HL-60 (cell line): ENCODE results near the gene CARD6.

Experiments
- DNase-seq, 2 experiments: peaks; one replicate each; pipeline ENCODE4 v3.0.0-alpha.2; 2010 to 2020; ENCODE audit warnings: low read depth in 1 of 2, low spot score in 1 of 2
- H3K27ac ChIP-seq: fragments of 250-450 bp; sonication (Bioruptor Pico); replicated peaks from 2 replicates; pipeline ENCODE4 v1.5.1; 2020; ENCODE audit warnings: mild to moderate bottlenecking, moderate library complexity
- H3K27me3 ChIP-seq: fragments of 250-450 bp; sonication (Bioruptor Pico); 2 replicates; pipeline ENCODE4 v1.5.1; 2021; ENCODE audit warnings: mild to moderate bottlenecking, moderate library complexity; ENCODE audit not compliant: insufficient read depth, poor library complexity, severe bottlenecking
- H3K4me3 ChIP-seq: replicated peaks from 2 replicates; pipeline ENCODE4 v1.5.1; 2011; ENCODE audit warnings: mild to moderate bottlenecking, control low read depth, low read length; ENCODE audit not compliant: insufficient read depth
- CTCF ChIP-seq: IDR thresholded peaks from one replicate; pipeline ENCODE4 v1.5.1; 2011; ENCODE audit warnings: low read length, control low read depth, inconsistent platforms; ENCODE audit not compliant: insufficient read depth
- GABPA ChIP-seq: IDR thresholded peaks from 2 replicates; pipeline ENCODE4 v1.6.1; 2012; ENCODE audit warnings: low read depth
- POLR2AphosphoS5 ChIP-seq: IDR thresholded peaks from 2 replicates; pipeline ENCODE4 v1.6.1; 2012; ENCODE audit warnings: low read depth
- REST ChIP-seq: IDR thresholded peaks from 2 replicates; pipeline ENCODE4 v1.6.1; 2012; ENCODE audit warnings: low read depth; ENCODE audit not compliant: insufficient replicate concordance
- SPI1 ChIP-seq: IDR thresholded peaks from 2 replicates; pipeline ENCODE4 v1.6.1; 2012; ENCODE audit warnings: low read depth, mild to moderate bottlenecking, borderline replicate concordance

CARD6 gene

GRCh38 chr5:40831346-40832210 lies 9.6 kb upstream of the CARD6 start:
- Histone ChIP-seq H3K27ac (no peak overlapping the region), H3K27me3 (no peaks in the 10 kb centered on the region), H3K4me3 (no peak overlapping the region)
- TF ChIP-seq GABPA (no peak), SPI1 (no peak), POLR2AphosphoS5 (no peak), REST (no peak), CTCF (no peak)
- DNase-seq: peak in 1 of 2 experiments; percentile 28

GRCh38 chr5:40832345-40832744 lies 8.8 kb upstream of the CARD6 start:
- H3K27ac ChIP-seq: no peak overlapping the region
- H3K27me3 ChIP-seq: no peaks in the 10 kb centered on the region
- H3K4me3 ChIP-seq: no peak overlapping the region
- peak in 1 of 2 experiments; percentile 13 for DNase-seq
- TF ChIP-seq REST (no peak), POLR2AphosphoS5 (no peak; the same call in 1 of the 2 replicates), CTCF (no peak), SPI1 (no peak), GABPA (no peak)

- no peak for TF ChIP-seq CTCF
- TF ChIP-seq REST: no peak
- no peak for TF ChIP-seq GABPA
- no peak for TF ChIP-seq SPI1
- no peak; the same call in none of the 2 replicates for TF ChIP-seq POLR2AphosphoS5
- H3K27me3 ChIP-seq: no peaks in the 10 kb centered on the region
Observed at GRCh38 chr5:40833712-40834229, 7.4 kb upstream of the CARD6 start.

More at GRCh38 chr5:40833712-40834229, 7.4 kb upstream of the CARD6 start:
- peak overlapping the region; percentile 82 for H3K4me3 ChIP-seq
- DNase-seq: no peak
- H3K27ac ChIP-seq: peak overlapping the region; percentile 95
